GM18499 (cell line): ENCODE results near the gene TMPRSS9.
"Not testable (repeated sequence)": the region's sequence is repeated elsewhere in the genome, so short reads cannot be mapped to it uniquely, and the experiment has no call there.

Source experiments
- ATAC-seq: cut with Tn5 transposase; IDR thresholded peaks from one replicate; pipeline ENCODE4 v1.9.1; 2021; ENCODE audit warnings: moderate number of reproducible peaks; ENCODE audit not compliant: insufficient read depth, unreplicated experiment

The TMPRSS9 gene

DNA sequence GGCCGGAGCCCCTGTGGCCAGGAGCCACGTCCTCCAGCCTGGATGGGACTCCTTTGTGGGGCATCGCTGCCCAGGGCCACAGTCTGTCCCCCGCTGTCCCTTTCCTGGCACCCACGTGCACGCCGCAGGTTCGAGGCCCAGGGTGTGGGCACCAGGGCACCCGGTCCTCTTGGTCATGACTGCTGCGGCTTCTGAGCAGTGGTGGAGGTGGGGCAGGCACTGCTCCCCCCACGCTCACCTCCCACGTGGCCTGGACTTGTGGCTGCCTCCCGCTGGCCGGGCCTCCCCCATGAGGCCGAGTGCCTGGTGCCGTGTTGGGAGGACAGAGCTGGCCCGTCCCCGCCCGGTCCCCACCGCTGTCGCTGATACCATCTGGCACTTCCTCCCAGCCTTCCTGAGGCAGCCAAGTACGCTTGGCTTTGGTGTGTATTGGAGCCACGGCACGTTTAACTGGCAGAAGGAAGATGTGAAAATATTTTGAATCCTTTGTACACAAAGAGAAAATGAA is 18.8 kb upstream of the TMPRSS9 start:
- ATAC-seq, result no peak

DNA sequence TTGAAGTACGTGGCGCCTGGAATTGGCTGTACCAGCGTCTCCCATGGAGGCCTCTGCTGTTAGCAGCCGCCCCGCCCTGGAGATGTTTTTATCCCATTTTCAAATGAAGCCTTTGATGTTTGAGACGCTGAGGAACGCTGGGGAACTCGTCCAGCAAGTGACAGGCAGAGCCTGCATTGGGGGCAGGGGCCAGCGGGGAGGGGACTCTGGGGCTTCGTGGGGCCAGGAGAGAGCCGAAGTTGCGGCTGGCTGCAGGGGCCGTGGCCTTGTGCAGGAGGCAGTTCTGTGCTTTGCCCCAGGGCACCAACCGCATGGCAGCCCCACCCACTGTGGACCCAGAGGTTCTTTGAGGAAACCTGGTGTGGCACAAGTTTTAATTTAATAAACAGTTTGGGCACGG is 18.1 kb upstream of the TMPRSS9 start:
- ATAC-seq, result no peak

DNA sequence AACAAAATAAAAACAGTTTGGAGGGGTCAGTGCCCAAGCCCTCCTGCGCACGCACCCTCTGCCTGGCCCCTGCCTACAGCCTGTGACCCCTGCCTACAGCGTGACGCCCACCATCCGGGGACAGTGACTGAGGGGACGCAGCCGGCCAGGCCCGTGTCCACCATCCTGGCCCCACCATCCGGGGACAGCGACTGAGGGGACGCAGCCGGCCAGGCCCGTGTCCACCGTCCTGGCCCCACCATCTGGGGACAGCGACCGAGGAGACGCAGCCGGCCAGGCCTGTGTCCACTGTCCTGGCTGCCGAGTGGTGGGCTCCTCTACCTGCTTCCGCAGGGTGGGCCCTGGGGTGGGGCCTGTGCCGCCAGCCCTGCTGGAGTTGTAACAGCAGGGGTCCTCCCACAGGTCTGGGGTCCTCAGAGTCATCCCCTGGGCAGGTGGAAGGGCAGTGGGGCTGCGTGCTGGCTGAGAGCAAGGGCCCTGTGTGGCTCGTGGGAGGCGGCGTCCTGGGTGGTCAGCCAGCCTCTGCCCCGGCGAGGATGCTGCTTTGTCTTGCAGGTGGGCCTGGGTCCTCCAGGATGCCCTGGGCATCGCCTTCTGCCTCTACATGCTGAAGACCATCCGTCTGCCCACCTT is 17.3 kb upstream of the TMPRSS9 start:
- no peak for ATAC-seq

DNA sequence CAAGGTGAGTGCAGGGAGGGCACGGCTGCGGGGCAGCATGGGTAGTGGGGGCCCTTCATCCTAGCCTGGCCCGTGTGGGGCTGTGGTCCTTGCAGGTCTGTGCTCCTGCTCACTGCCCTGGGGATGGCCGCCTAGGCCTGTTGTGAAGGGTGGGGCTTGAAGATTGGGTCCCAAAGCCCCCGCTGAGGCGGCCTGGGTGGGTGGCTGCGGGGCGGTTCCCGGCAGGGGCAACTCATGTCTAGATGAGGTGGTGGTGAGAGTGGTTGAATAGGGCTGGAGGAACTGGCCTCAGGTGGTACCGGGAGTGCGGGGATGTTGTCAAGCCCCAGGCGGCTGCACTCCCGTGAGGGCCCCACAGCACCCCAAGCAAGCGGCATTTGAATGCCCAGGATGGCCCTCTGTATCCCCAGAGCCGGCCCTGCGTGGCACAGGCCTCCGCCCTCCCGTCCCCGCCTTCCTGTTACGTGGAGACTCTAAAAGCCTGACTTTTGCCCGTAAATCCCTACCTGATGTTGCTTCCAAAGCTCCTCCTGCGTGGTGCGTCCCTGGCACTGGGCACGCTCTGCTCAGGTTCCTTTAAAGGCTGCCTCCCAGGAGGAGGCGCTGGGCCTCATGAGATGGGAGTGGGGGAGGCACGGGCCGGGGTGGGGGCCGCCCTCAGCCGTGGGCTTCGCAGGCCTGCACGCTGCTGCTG is 16.6 kb upstream of the TMPRSS9 start:
- no peak for ATAC-seq

DNA sequence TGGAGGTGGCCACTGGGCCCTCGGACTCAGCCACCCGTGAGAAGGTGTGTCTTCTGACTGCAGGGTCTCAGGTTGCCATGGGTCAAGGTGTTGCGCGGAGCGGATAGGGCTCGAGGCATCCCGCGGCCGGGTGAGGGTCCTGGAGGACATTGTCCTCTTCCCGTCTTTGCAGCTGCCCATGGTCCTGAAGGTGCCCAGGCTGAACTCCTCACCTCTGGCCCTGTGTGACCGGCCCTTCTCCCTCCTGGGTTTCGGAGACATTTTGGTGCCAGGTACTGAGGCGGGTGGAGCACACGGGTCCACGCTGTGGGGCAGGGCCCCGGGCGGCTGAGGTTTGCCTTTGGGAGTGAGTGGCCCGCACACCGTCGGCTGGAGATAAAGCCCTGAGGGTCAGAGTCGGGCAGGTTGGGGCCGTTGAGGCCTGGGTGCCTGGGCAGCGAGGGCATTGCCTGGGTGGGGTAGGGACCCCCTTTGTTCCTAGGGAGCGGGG is 15.6 kb upstream of the TMPRSS9 start:
- ATAC-seq, result no peak

DNA sequence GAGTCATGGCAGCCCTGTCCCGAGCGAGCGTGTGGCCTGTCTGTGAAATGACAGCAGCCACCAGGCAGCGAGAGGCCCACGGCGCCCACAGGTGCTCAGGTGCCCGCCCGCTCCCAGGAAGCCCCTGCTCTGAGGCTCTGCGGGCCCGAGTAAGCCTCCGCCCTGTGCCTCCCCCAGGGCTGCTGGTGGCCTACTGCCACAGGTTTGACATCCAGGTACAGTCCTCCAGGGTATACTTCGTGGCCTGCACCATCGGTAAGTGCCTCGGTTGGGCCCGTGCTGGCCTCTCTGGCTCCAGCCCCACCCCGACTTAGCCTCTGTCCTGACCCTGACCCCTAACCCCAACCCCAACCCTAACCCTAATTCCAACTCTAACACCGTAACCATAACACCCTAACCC is 15.0 kb upstream of the TMPRSS9 start:
- no peak for ATAC-seq

DNA sequence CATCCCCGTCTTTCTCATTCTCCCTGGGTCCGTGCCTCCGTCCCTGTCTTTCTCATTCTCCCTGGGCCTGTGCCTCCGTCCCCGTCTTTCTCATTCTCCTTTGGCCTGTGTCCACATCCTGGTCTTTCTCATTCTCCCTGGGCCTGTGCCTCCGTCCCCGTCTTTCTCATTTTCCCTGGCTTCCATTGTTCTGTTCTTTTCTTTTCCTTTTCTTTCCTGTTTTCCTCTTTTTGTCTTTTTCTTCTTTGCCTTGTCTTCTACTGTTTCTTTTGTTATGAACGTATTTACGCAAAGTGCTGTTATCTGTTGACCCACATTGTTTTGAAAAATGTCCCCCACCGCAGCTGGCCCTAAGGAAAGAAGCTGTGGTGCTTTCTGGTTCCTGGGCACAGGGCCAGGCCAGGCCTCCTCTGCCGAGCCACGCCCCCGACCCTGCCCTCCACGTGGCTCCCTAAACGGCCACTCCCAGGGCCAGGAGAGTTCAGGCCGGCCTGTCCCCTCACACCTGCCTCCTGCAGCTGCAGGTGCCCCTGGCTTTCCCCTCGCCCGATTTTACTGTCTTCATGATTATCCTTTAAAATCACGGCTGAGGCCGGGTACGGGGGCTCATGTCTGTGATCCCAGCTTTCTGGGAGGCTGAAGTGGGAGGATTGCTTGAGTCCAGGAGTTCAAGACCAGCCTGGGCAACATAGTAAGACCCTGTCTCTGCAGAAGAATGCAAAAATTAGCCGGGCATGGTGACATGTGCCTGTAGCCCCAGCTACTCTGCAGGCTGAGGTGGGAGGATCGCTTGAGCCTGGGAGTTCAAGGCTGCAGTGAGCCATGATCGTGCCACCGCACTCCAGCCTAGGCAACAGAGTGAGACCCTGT is 14.0 kb upstream of the TMPRSS9 start:
- ATAC-seq, result no peak

DNA sequence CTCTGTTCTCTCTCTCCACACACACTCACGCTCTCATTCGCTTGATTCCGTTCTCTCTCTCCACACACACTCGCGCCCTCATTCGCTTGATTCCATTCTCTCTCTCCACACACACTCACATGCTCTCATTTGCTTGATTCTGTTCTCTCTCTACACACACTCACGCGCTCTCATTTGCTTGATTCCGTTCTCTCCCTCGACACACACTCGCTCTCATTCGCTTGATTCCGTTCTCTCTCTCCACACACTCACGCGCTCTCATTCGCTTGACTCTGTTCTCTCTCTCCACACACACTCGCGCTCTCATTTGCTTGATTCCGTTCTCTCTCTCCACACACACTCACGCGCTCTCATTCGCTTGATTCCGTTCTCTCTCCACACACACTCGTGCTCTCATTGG is 10.2 kb upstream of the TMPRSS9 start:
- not testable (repeated sequence) for ATAC-seq

DNA sequence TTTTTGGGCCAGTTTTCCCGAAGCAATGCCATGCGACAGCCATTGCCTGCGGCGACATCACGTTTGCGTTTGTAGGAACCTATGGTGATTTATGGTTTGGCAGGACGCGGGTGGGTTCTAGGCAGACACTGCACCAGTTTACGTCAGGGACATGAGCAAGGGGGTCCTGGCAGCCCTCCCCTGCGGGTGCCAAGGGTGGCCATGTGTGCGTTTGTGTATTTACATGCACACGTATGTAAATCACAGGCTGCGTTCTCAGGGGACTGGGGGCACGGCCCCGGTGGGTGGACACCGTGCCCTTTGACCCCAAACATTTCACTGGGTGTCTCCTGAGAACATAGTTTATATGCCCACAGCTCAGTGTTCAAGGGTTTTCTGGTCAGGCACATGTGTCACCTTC is 9.4 kb upstream of the TMPRSS9 start:
- ATAC-seq, result no peak

DNA sequence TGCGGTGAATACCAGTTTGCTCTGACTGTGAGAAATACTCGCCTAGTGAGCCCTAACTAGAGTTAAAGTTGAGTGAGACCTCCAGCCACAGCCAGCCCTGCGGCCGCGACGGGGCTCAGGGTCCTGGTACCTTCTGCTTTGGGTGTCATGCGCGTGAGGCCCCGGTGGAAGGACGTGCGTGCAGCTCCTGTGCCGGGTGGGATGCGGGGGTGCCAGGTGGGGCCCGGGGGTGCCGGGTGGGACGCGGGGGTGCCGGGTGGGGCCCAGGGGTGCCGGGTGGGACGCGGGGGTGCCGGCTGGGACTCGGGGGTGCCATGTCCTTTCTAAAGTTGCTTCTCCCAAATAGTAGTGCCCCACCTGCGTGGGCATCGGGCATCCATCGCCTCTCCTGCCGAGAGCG is 8.5 kb upstream of the TMPRSS9 start:
- no peak for ATAC-seq

DNA sequence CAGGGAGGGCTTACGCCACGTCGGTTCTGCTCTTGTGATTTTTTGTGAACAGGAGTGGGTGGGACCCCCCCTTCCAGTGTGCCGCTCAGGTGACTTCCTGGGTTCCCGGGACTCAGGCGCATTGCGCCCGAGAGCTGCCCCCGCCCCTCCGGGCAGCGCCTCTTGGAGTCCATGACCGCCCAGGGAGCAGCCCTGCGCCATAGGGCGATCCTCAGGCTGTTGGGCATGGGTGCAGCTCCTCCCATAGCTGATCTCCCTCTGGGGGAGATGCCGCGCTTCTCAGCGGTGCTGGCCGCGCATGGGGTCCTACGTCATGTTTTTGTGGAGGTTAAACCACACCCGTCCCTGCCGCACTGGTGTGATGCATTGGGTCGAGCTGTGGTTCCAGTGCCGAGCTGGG is 7.9 kb upstream of the TMPRSS9 start:
- ATAC-seq, result no peak

DNA sequence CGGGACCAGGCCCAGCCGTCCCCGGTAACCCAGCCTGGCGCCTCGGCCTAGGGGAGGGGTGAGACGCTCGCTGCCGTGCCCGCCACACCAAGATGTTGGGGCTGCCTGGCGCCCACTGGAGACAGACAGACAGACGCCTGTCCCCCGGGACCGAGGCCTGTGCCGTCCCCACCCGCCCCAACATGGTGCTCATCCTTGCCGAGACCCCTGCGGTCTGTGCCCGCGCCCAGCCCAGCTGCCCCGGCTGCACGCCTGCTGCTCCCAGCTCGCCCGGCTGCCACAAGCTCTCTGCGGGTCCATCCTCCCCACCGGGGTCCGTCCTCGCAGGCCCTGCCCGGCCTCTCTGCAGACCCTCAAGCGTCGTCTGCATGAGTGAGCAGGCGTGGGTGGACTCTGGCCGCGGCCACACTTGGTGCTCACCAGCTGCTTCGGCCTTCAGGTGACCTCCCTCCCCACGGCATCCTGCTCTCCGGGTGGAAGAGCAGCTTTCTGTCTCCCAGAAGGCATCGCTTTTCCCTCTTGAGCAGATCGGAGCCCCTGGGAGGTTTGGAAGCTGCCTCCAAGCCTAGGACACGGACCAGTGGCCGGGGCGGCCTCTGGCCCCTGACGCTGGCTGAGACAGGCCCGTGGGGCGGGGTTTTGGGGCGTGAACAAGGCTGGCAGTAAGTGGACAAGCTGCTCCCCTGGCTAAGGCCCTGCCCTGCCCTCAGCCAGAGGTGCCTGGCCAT is 6.7 kb upstream of the TMPRSS9 start:
- ATAC-seq, result no peak

DNA sequence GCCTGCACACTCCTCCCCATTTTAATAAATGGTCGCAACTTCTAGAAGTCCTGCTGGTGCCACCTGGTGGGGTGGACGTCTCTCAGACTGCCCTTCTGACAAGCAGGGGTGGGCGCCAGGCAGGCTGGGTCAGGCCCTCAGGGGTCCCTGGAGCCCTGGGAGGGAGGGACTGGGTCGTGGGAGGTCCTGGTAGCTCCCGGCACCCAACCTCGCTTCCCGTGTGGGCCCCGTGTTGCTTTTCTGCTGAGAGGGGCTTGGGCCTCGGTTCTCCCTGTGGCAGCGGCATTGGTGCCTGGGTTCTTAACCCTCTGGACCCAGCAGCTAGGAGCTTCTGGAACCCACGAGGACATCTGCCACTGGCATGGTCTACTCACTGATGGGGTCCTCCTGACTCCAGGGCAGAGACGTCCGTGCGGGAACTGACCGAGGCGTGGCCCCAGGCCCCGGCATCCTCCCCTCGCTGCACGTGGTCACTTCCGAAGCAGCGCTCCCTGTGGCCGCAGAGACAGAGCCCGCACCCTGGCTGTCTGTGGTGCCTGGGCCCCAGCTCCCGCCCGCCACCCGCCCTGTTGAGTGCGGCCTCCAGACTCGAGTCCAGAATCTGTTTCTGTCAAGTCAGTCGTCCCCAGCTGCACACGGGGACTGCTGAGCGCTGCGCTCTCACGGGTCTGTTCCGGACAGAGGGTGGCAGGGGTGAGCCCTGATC is 6.0 kb upstream of the TMPRSS9 start:
- no peak for ATAC-seq

DNA sequence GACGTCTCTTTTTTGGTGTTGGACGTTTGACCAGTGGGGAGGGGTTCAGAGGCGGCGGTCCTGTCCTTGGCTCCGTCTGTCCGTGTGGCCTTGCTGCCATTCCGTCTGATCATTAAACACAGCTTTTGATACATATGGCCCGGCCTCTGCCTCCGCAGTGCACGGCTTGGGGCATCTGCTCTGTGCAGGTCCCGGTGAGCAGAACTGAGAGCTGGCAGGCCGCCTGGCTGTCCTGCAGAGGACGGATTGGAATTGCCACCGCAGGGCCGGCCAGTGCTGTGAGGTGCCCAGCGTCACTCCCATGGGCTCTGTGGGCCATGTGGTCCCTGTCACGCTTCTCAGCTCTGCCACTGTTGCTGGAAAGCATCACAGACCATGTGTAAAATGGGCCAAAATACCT is 5.4 kb upstream of the TMPRSS9 start:
- ATAC-seq, result no peak

DNA sequence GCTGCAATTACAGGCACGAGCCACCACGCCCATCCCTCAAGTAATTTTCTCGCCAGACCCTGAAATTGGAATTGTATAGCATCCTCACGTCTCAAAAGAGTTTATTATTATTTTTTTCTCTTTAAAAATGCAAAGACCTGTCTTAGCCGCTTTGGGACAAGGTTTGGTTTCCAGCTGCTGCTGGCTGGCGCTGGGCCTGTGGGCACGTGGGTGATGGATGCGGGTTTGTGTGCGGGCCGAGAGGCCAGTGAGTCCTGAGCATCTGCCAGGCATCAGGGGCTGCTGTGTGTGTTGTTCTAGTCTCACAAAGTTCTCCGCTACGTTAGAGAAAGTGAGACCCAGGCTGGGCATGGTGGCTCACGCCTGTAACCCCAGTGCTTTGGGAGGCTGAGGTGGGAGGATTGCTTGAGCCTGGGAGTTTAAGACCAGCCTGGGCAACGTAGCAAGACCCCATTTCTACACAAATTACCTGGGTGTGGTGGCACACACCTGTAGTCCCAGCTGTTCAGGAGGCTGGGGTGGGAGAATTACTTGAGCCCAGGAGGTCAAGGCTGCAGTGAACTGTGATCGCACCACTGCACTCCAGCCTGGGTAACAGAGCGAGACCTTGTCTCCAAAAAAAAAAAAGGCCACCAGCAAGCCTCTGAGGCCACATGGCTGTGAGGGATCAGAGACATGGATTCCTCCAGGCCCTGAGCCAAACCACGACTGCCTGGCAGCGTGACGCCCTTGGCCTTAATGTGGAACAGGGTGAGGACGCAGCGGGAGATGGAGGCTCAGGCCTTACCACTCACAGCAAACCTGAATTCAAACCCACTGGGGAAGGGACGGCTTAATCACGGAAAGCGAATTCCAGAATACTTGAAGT is 4.7 kb upstream of the TMPRSS9 start:
- ATAC-seq, result no peak

DNA sequence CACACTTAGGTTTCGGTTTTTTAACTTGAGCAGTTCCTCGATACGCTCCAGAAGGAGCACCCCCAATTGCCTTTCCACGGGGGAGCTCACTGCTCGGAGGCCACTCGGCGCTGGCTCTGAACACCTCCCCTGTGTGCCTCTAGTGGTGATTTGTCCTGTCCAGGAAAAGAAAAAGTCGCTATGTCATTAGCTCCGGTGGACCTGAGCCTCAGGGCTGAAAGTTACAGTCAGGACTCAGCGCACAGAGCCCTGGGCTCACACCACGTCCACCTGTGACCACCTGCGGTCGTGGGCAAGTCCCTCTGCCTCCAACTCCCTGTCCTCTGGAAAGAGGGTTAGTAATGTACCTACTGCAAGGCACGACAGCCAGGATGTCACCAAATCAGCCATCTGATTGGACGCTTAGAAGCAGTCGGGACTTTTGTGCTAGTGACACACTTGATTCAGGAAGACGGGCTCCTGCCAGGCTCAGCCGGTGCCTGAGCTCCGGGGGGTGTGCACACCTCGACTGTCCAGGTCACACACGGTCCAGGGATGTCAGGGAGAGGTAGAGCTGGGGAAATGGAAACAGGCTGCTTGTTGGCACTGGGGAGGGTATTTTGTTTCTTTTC is 3.9 kb upstream of the TMPRSS9 start:
- no peak for ATAC-seq

DNA sequence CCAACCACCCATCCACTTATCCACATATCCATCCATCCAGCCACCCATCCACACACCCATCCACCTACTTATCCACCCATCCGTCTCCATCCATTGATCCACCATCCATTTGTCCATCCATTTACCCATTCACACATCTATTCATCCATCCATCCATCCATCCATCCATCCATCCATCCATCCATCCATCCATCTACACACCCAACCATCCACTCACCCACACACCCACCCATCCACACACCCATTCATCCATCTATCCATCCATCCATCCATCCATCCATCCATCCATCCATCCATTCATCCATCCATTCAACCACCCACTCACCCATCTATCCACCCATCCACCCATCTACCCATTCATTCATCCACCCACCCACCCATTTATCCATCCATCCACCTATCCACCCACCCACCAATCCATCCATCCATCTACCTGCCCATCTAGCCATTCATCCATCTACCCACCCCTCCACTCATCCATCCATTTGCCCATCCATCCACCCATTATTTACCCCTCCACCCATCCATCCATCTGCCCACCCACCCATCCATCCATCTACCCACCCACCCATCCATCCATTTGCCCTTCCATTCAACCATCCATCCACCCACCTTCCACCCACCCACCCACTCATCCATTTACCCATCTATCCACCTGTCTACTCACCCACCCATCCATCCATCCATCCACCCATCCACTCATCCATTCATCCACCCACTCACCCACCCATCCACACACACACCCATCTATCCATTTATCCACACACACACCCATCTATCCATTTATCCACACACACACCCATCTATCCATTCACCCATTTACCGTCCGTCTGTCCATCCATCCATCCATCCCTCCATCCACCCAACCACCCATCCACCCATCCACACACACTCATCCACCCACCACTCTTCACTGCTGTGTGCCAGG is 2.5 kb upstream of the TMPRSS9 start:
- ATAC-seq, result no peak
